ENCODE measurements around the gene MAPKAPK2. TPM values are rescaled to one million over a fixed set of nuclear protein-coding genes. Genes with fewer than 3 reads are reported as not detected.

The MAPKAPK2 gene
- total and polyA plus RNA-seq, 7 donors: 32.1 to 61.4 (median 39.3) TPM

DNA sequence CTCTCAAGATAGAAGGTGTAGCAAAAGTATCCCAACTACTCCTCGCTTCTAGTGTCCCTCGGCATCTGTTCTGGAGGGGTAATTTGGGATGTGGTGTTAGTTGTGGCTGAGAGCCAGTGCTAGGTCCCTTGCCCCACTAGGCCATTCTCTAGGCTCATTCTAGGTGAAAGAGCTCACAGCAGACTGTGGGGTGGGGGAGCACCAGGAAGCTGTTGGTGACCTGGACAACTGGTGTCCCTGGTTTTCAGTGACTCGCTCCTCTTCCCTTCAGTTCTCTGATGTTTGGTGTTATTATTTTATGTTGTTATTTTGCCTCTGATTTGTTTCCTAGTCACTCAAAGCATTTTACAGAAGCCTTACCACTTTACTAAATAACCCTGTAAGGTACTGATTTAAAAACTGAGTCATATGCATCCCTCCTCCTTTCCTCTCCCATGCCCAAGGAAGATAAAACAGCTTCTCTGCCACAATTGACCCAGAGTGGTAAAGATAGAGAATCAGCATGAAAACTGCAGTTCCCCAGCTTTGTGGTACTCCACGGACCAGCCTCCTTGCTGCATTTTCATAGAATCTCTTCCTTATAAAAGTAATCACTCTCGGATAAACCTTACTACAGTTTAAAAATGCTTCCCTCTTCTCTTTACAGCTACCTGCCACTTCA, 35.3 kb upstream of the MAPKAPK2 start:
- WGBS, 2 donors: 78 to 89% methylated on average over 5 of the region's 5 CpGs
- H3K36me3 ChIP-seq: peaks cover 0 to 20% (median 5%) of the 10 kb centered on the region in 4 donors
- no peaks in the 10 kb centered on the region for H3K4me1 ChIP-seq
- H3K27ac ChIP-seq: peak overlapping the region in 1 of 4 donors; percentile 35
- no peaks in the 10 kb centered on the region for H3K9me3 ChIP-seq
- intact Hi-C loops (cut with DNase I): no loop called here
- DNase-seq: no peak
- H3K27me3 ChIP-seq: no peaks in the 10 kb centered on the region
- no peak overlapping the region for H3K4me3 ChIP-seq
- TF ChIP-seq POLR2A (IDR thresholded peaks at IDR 0.05): no peak
- TF ChIP-seq, protein P1, sequence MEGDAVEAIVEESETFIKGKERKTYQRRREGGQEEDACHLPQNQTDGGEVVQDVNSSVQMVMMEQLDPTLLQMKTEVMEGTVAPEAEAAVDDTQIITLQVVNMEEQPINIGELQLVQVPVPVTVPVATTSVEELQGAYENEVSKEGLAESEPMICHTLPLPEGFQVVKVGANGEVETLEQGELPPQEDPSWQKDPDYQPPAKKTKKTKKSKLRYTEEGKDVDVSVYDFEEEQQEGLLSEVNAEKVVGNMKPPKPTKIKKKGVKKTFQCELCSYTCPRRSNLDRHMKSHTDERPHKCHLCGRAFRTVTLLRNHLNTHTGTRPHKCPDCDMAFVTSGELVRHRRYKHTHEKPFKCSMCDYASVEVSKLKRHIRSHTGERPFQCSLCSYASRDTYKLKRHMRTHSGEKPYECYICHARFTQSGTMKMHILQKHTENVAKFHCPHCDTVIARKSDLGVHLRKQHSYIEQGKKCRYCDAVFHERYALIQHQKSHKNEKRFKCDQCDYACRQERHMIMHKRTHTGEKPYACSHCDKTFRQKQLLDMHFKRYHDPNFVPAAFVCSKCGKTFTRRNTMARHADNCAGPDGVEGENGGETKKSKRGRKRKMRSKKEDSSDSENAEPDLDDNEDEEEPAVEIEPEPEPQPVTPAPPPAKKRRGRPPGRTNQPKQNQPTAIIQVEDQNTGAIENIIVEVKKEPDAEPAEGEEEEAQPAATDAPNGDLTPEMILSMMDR (IDR thresholded peaks at IDR 0.05): no peak
- no peak for TF ChIP-seq EP300 (IDR thresholded peaks at IDR 0.05)
- TF ChIP-seq POLR2AphosphoS5 (IDR thresholded peaks at IDR 0.05): no peak

DNA sequence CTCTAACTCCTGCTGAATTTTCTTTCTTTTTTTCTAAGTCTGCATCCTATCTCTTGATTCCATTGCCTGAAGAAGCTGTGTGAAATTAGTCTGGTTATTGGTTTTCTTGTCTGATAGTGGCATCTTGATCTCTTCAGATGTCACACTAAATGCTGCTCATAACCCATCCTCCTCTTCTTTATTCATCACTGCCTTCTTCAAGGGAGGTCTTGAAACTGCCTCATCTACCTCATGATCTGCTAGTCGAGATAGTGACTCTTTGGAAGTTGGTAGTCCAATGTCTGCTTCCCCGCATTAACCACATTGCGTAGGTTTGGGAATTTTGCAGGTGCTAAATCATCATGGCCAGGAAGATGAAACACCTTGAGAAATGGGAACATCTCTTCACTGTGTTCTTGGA, 33.7 kb upstream of the MAPKAPK2 start:
- TF ChIP-seq, protein P1 (IDR thresholded peaks at IDR 0.05): no peak
- no peak for TF ChIP-seq EP300 (IDR thresholded peaks at IDR 0.05)
- no peak for TF ChIP-seq POLR2AphosphoS5 (IDR thresholded peaks at IDR 0.05)
- no peak for DNase-seq
- Histone ChIP-seq H3K4me1 (peaks cover 0 to 4% (median 0%) of the 10 kb centered on the region in 4 donors), H3K9me3 (no peaks in the 10 kb centered on the region), H3K4me3 (no peak overlapping the region), H3K27me3 (no peaks in the 10 kb centered on the region), H3K27ac (no peak overlapping the region), H3K36me3 (peaks cover 0 to 20% (median 5%) of the 10 kb centered on the region in 4 donors)
- intact Hi-C loops (cut with DNase I): no loop called here
- 95 to 97% methylated on average over 3 of the region's 3 CpGs for WGBS, 2 donors

DNA sequence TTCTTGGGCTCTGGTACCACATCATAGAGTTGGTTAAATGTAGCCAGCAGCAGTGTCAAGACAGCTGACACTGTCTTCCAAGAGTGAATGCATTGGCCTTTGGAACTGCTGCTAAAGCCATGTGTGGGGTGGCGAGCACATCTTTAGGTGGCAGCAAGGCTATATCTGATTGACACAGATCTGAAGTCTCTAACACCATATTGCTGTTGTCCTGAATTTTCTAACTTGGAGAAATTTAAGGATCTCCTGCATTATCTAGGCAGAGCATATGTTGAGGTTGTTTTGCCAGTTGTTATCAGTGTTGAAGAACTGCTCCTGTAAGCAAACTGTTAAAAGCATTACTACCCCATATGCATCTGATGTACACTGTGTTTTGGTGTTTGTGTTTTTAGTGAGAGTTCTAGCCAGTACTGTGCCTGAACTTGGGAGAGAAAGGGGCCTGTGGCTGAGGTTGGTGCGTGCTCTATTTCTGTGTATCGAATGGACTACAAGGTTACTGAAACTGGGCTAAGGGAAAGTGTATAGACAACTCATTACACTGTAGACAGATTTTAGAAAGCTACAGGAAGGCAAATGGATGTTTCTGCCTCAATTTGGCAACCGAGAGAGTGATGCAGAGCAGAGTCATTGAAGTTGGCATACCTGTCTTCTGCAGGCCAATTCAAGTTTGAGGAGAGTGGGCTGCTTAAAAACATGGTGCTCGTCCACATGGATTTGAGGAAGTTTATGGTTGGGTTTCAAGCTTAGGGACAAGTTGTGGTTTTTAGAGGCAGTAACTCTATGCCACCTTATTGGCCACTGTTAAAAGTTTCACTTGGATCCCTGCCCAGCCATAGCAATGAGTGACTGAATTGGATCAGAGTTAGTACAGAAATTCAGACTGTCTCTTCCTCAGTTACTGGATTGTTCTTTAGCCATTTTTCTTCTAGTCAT, 32.5 kb upstream of the MAPKAPK2 start:
- no peak for DNase-seq
- Histone ChIP-seq H3K4me3 (no peak overlapping the region), H3K36me3 (peaks cover 0 to 20% (median 4%) of the 10 kb centered on the region in 4 donors), H3K9me3 (no peaks in the 10 kb centered on the region), H3K27me3 (no peaks in the 10 kb centered on the region), H3K27ac (no peak overlapping the region), H3K4me1 (peaks cover 0 to 4% (median 0%) of the 10 kb centered on the region in 4 donors)
- no peak for TF ChIP-seq EP300 (IDR thresholded peaks at IDR 0.05)
- TF ChIP-seq, protein P1 (IDR thresholded peaks at IDR 0.05): no peak
- TF ChIP-seq POLR2A (IDR thresholded peaks at IDR 0.05): no peak
- no peak for TF ChIP-seq POLR2AphosphoS5 (IDR thresholded peaks at IDR 0.05)
- WGBS, 2 donors: 86 to 87% methylated on average over 5 of the region's 5 CpGs
- intact Hi-C loops (cut with DNase I): no loop called here

DNA sequence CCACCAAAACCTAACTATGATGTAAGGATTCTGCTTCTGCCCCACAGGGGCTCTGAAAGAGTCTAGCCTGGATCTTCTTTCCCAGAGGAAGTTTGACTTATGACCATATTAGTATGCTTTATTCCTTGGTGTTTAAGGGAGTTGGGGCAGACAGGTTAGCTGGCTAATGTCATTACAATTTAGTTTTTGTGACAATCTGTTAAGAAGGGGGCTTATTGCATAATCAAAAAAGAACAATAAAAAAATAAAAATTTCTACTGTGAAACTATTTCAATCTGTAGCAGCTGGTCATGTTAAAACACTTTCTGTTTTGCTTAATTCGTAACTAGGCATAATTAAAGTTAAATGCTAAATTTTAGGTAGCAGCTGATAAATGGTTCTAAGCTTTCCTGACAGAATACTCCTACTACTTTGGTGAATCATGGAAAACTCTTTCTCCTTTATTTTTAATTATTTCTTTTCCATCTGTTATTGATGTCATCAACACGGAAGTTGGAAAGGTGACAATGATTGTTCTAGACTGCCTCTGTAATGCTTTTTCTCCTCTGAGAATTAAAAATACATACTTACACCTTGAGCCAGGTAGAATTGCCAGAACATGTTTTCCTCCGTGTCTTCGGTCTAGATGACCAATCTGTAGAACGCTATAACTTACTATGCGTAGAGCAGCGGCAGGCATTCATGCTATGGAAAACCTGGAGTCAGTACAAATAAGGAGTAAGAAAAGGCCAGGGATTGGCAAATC, 30.8 kb upstream of the MAPKAPK2 start:
- peaks cover 0 to 3% (median 0%) of the 10 kb centered on the region in 4 donors for H3K36me3 ChIP-seq
- peak overlapping the region in 1 of 4 donors; percentile 16 for H3K27ac ChIP-seq
- no peak overlapping the region for H3K4me3 ChIP-seq
- H3K9me3 ChIP-seq: no peaks in the 10 kb centered on the region
- 51 to 85% methylated on average over 7 of the region's 7 CpGs for WGBS, 2 donors
- no peaks in the 10 kb centered on the region for H3K27me3 ChIP-seq
- no peak for TF ChIP-seq POLR2A (IDR thresholded peaks at IDR 0.05)
- TF ChIP-seq EP300 (IDR thresholded peaks at IDR 0.05): no peak
- no peak for TF ChIP-seq POLR2AphosphoS5 (IDR thresholded peaks at IDR 0.05)
- TF ChIP-seq, protein P1 (IDR thresholded peaks at IDR 0.05): no peak
- H3K4me1 ChIP-seq: peaks cover 0 to 5% (median 2%) of the 10 kb centered on the region in 4 donors
- DNase-seq: no peak
- intact Hi-C loops (cut with DNase I): no loop called here

All from sigmoid colon (tissue), 7 donors.